T47D (cell line): Measurements from ENCODE around the gene MYO1C.
"Not testable (repeated sequence)": the region's sequence is repeated elsewhere in the genome, so short reads cannot be mapped to it uniquely, and the experiment has no call there.

ENCODE experiments used
- DNase-seq, 2 experiments: peaks; one replicate each; pipeline versions ENCODE4 v3.0.0 to v3.0.0-alpha.2; 2011 to 2012; ENCODE audit warnings: low read depth in 1 of 2, low spot score in 1 of 2
- JUND ChIP-seq: IDR thresholded peaks from 2 replicates; pipeline ENCODE4 v1.6.1; 2012; ENCODE audit warnings: low read depth
- in situ Hi-C: cut with HindIII; loops from 2 replicates; pipeline ENCODE4 v1.10.0; 2016; ENCODE audit warnings: low sequenced_read_pairs, low pct_unique_long_range_greater_than_20kb

Gene MYO1C

DNA sequence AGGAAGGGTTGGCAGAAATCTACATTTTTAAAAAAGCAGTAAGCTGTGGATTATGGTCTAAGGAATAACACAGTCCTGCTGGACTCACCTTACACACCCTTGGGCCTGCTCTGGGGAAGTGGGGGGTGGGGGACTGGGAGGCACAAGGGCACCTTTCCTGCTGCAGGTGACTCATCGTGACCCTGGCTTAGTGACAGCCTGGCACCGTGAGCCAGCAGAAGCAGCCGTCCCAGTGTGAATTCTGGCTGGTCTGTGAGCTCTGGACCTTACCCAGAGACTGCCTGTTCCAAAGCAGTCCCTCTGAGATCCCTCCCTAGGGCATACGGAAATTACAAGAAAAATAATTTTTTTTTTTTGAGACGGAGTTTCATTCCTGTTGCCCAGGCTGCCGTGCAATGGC, 32.3 kb downstream of the MYO1C start:
- DNase-seq: peak in 1 of 2 experiments; percentile 35

DNA sequence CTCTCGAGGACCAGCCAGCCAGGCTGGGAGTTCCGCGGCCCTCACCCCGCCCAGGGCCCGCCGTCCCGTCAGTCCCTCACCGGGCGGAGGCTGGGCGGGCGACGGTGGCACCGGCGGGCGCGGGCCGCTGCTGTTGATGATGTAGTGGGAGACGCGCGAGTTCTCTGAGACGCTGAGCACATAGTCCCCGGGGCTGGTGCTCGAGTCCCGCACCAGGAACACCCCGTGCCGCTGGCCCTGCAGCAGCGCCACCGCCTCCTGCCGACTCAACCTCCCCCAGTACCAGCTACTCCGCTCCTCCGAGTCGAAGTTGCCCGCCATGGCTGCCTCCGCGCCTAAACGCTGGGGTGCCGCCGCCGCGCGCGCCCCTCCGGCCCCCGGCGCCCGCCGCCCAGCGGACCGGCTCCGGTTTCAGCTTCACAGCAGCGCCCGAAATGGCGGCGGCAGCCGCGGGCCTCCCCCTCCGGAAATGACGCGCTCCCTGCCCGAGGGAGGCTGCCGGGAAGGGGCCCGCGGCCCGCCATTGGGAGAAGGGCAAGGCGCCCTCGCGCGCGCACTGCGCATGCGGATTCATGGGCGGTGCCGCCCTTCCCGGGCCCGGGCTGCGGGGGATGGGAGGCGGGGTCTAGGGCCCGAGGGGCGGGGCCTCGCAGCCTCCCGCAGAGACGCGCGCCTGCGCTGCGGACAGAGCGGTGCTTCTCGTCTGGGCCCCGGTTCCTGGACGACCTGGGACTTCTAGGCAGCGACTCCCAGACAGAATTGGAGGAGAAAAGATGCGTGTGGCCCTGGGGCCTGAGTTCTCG, 36.5 kb downstream of the MYO1C start, which contains the start of gene CRK:
CRK (minus strand) TSS at position 436 of the 803 bp plus-strand sequence; CDS start at position 321, 115 bp downstream.
- peak; percentile 85 to 94 for DNase-seq
- no peak for TF ChIP-seq JUND
- in situ Hi-C loops: no loop called here

More for the DNA sequence above, 32.3 kb downstream of the MYO1C start:
- TF ChIP-seq JUND: no peak
- in situ Hi-C loops: no loop called here

DNA sequence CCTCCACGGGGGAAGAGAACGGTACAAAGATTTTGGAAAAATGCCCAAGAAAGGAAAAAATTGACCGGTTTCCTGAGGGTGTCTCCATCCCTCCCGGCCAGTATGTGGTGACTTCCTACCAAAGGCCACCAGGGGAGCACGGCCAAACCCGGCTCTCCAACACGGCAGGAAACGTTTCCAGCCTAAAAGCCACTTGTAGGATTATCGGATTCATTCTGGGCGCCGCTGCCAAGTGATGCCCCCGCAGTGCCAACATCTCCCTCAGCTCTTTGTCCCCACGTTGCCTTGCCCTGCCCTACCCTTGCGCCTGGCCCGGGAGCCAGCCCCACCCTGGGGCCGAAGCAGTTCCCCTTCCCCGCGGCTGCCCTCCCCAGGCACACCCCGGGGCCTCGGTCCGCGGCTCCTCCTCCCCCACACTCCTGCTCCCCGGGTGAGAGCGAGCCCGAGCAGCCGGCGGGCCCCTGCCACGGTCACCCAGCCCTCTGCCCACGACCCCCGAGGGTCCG, 37.1 kb downstream of the MYO1C start:
- peak in 1 of 2 experiments; percentile 69 for DNase-seq
- in situ Hi-C loops: no loop called here
- TF ChIP-seq JUND: no peak

DNA sequence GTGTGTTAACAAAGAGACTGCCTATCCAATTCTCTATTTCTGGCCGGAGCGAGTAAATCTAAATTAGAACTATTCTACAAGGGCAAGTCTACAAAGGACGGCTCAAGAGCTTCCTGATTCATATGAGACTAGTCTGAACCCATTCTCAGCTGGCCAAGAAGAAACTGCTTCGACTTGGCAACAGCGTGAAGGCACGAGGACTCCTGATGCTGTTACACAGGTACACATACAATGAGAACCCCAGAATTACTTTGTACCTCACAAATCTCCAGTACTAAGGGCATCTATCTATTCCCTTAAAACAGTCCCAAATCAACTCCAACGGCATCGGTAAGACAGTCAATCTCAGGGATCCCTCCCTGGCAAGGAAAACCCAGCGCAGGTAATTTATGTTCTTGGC, 37.9 kb downstream of the MYO1C start:
- in situ Hi-C loops: no loop called here
- DNase-seq: no peak
- no peak for TF ChIP-seq JUND

DNA sequence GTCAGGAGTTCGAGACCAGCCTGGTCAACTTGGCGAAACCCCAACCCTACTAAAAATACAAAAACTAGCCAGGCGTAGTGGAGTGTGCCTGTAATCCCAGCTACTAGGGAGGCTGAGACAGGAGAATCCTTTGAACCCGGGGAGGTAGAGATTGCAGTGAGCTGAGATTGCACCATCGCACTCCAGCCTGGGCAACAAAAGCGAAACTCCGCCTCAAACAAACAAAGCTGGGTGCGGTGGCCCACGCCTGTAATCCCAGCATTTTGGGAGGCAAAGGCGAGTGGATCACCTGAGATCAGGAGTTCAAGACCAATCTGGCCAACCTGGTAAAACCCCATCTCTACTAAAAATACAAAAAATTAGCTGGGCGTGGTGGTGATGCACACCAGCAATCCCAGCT, 38.8 kb downstream of the MYO1C start:
- in situ Hi-C loops: not testable (repeated sequence)

DNA sequence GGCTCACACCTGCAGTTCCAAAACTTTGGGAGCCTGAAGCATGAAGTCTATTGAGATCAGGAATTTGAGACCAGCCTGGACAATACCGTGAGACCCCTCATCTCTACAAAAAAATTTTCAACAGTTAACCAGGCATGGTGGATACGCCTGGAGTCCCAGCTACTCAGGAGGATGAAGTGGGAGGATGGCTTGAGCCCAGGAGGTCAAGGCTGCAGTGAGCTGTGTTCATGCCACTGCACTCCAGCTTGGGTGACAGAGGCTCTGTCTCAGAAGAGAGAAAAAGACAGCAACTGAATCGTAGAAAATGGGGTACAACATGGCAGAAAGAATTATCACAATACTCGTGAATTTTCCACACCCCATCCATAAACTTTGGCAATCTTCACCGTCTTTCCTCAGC, 39.6 kb downstream of the MYO1C start:
- in situ Hi-C loops: no loop called here
- no peak for TF ChIP-seq JUND
- no peak for DNase-seq

More for the DNA sequence above, 38.8 kb downstream of the MYO1C start:
- not testable (repeated sequence) for DNase-seq

DNA sequence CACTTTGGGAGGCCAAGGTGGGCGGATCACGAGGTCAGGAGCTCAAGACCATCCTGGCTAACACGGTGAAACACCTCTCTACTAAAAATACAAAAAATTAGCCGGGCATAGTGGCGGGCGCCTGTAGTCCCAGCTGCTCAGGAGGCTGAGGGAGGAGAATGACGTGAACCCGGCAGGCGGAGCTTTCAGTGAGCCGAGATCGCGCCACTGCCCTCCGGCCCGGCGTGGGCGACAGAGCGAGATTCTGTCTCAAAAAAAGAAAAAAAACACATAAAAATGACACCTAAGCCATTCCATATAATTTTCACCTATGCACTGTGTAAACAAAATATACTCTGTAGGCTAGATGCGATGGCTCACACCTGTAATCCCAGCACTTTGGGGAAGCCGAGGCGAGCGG, 42.2 kb downstream of the MYO1C start:
- DNase-seq, in situ Hi-C loops: not testable (repeated sequence)

DNA sequence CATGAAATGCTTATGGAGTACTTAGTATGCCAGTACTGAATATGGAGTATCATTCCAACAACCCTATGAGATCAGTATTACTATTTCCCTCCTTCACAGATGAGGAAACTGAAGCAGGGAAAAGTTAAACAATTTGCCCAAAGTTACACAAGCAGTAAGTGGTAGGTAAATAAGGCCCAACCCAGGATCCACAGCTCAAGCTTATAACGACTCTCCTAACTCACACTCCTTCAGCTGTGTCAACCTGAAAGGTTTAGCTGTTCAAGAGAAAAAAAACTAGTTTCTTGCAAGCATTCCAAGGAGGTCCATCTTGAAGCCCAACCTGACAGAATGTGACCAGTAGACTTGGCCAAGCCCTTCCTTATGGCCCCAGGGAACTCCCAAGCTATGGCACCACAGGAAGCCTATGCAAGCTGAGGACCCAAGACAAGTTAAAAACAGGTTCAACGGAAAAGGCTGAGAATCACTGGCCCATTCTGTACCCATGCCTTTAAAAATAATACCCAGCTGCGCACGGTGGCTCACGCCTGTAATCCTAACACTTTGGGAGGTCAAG, 43.0 kb downstream of the MYO1C start:
- TF ChIP-seq JUND: no peak
- peak in 1 of 2 experiments; percentile 41 for DNase-seq
- in situ Hi-C loops: no loop called here

DNA sequence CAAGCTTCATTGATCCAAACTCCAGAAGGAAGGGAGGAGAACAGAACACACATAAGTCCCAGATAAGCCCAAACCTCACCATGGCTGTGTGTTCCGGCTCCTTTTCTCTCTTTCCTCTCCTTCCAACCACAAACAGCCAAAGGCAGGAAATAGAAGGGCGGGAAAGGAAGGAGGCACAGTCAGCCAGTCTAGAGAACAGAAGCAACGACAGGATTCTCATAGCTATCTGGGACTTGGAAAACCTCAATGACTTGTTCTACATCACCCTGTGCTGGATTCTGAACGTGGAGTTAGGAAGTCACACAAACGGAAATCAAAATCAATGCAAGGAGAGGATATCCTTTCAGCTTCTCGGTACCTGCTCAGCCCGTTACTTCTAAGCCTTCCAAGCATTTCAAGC, 45.4 kb downstream of the MYO1C start:
- TF ChIP-seq JUND: no peak
- DNase-seq: no peak
- in situ Hi-C loops: no loop called here

DNA sequence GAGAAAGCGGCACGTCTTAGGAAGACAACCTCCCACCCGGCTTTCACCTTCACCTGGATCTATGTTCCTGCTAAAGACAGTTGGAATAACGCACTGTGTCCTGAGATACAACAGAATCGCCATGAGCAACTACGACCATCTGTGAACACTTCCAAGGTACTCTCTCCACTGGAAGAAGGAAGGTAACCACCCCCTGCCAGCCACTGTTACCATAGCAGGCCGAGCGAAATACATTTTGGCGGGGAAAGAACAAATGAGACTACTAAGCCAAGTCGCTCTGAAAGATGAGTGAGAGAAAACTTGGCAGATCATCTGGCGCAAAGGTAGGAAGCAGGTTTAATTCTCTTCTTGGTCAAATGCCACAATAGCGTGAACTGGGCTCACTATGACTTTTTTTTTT, 46.3 kb downstream of the MYO1C start:
- in situ Hi-C loops: no loop called here
- no peak for TF ChIP-seq JUND

DNA sequence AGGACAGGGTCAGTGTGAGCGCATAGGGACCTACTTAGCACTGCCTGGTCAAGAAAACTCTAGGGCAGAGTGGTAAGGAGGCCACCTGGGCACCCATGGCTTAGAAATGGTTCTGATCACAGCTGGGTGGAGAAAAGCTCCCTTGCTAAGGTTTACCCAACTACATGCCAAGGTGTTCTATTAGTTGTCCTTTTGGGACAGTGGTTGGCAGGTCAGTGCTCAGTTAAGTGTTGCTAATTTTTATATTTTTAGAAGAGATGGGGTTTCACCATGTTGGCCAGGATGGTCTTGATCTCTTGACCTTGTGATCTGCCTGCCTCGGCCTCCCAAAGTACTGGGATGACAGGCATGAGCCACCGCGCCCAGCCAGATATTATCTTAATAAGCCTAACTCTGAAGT, 46.8 kb downstream of the MYO1C start:
- DNase-seq, in situ Hi-C loops: not testable (repeated sequence)

More for the DNA sequence above, 46.3 kb downstream of the MYO1C start:
- no peak for DNase-seq

DNA sequence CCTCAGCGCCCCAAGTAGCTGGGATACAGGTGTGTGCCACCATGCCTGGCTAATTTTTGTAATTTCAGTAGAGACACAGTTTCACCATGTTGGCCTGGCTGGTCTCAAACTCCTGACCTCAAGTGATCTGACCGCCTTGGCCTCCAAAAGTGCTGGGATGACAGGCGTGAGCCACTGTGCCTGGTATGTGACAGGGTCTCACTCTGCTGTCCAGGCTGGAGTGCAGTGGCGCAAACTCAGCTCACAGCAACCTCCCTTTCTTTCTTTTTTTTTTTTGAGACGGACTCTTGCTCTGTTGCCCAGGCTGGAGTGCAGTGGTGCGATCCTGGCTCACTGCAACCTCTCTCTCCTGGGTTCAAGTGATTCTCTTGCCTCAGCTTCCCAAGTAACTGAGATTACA, 49.8 kb downstream of the MYO1C start:
- DNase-seq, in situ Hi-C loops: not testable (repeated sequence)

DNA sequence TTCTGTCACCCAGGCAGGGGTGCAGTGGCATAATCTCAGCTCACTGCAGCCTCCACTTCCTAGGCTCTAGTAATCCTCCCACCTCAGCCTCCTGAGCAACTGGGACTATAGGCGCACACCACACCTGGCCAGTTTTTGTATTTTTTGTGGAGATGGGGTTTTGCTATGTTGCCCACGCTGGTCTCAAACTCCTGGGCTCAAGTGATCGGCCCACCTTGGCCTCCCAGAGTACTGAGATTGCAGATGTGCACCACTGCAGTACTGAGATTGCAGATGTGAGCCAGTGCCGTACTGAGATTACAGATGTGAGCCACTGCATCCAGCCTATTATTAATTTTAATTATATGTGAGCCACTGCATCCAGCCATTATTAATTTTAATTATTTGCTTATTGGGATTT, 50.3 kb downstream of the MYO1C start:
- DNase-seq: no peak
- in situ Hi-C loops: no loop called here

DNA sequence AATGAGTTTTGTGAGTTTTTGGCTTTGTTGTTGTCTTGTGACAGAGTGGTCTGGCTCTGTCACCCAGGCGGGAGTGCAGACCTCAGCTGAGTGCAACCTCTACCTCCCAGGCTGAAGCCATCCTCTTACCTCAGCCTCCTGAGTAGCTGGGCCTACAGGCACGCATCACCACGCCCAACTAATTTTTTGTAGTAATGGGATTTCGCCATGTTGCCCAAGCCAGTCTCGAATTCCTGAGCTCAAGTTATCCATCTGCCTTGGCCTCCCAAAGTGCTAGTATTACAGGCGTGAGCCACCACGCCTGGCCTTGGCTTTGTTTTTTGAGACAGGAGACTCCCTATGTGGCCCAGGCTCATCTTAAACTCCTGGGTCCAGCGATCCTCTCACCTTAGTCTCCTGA, 51.6 kb downstream of the MYO1C start:
- no peak for TF ChIP-seq JUND
- in situ Hi-C loops: no loop called here
- DNase-seq: no peak

More for the DNA sequence above, 50.3 kb downstream of the MYO1C start:
- no peak for TF ChIP-seq JUND
